Stimulated activated CD8-positive, alpha-beta memory T cell treated with anti-CD3 and anti-CD28 coated beads, Interleukin-4, amount 100 ng/mL, for 1 hour (primary cell): ENCODE results near the gene KLRB1.
"Not testable (repeated sequence)": the region's sequence is repeated elsewhere in the genome, so short reads cannot be mapped to it uniquely, and the experiment has no call there.

Experiments used
- DNase-seq, 2 donors: peaks; one replicate each; pipeline ENCODE4 v3.0.0-alpha.2; 2020; ENCODE audit warnings: low read depth in 2 of 2, low spot score in 1 of 2

KLRB1 gene

DNA sequence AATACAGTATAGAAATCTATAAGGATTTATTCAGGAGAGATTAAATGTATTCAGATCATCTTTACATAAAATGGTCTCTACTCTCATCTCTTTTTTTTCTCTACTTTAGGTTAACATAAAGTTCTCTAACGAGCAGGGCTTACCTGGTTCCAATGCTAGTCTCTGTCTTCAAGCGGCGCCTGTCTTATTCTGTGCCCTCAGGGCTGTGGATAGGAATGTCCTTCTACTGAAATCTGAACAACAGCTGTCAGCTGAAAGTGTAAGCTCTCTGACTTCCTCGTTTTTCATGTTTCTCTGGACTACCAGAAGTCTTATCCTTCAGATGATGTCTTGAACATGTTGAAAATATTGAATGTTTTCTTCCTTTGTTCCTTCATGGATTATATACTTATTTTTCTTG is 62.2 kb downstream of the KLRB1 start:
- DNase-seq = not testable (repeated sequence)
